SK-N-MC (cell line): Measurements from ENCODE around the gene GABBR2.

ENCODE experiments used
- EZH2 ChIP-seq: fragments of 200-600 bp; sonication (generic); IDR thresholded peaks from one replicate; pipeline ENCODE4 v1.6.1; 2017; ENCODE audit warnings: antibody characterized with exemption
- FOXP2 ChIP-seq: optimal IDR thresholded peaks from 2 replicates; pipeline ENCODE3; 2011; ENCODE audit warnings: mild to moderate bottlenecking, moderate library complexity; ENCODE audit not compliant: insufficient read depth; ENCODE audit errors: extremely low read length, control extremely low read depth
- POLR2AphosphoS5 ChIP-seq: IDR thresholded peaks from 2 replicates; pipeline ENCODE4 v1.6.1; 2012; ENCODE audit warnings: mild to moderate bottlenecking, low read depth, low read length, borderline replicate concordance

DNA sequence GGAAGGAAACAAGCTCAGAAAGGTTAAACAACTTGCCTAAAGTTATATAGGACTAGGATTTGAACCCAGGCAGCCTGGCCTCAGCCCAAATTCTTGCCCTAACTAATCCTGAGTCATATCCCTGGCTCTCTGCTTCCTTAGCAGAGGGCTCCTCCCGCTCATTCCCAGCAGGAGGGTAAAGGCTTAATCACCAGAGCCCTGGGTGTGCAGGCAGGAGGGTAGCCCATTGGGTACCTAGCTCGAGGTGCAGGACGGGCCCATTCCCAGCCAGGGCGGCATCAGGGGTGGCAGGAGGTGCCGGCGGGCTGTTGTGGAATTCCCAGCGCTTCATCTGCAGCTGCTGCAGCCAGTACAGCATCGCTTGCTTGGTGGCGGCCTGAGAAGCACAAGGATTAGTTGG lies 457.2 kb downstream of the GABBR2 start:
- TF ChIP-seq POLR2AphosphoS5 (no peak), EZH2 (no peak), FOXP2 (no peak)
